Activated CD8-positive, alpha-beta memory T cell treated with anti-CD3 and anti-CD28 coated beads, Interleukin-2, amount 50 U/mL, for 1 hour (primary cell): ENCODE results near the gene DENND1A.
"Not testable (repeated sequence)": the region's sequence is repeated elsewhere in the genome, so short reads cannot be mapped to it uniquely, and the experiment has no call there.

Source experiments
- DNase-seq: peaks from one replicate; pipeline ENCODE4 v3.0.0-alpha.2; 2020; ENCODE audit errors: extremely low read depth

DENND1A gene

DNA sequence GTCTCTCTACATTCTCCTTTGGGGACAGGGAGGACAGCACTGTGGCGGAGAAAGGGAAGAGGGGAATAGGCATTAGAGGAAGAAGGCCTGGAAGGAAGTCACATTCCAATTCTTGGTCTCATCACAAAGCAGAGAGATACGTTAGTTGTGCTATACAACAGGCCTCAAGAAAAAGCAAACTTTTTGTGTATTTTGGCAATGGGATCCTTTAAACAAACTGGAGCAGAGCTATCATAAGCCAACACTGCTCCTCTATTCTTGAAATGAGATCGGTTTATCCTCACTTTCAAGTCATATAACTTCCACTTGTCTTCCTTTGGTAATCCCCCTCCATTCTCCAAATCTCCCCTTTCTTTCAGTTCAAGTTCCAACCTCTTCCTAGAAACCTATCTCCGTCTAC is 6.5 kb downstream of the DENND1A start:
- no peak for DNase-seq

DNA sequence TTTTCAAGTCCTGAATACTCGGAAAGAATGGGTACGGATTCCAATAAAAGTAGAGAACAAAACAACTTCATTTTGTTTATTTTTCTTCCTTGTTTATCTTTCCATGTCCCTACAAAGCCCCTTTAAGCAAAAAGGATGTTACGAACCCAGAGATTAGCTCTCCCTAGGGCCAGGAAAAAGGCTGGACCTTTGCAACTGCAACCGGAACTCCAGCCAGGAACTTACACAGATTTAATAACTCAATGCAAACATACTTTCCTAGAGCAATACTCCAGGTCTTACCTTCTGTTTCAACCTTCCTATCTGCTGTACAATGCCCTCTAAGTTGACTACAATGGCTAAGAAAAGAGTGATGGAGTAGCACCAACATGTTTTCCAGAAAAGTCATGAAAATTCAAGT is 7.0 kb downstream of the DENND1A start:
- no peak for DNase-seq

DNA sequence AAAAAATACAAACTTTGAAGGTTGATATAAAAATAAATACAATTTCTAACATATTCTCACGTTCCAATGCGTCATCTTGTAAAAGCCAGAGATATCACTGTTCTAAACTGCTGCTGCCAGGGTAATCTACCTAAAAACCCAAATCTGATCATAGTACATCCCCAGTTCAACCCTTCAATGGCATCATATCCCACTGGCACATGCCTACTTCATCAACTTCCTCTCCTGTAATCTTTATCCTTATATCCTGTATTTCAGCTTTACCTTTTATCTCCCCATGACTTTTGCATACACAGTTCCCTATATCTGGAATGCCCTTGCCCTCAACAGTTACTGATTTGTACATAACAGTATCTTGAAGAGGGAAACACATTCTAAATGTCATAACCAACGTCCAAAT is 7.5 kb downstream of the DENND1A start:
- DNase-seq, result no peak

DNA sequence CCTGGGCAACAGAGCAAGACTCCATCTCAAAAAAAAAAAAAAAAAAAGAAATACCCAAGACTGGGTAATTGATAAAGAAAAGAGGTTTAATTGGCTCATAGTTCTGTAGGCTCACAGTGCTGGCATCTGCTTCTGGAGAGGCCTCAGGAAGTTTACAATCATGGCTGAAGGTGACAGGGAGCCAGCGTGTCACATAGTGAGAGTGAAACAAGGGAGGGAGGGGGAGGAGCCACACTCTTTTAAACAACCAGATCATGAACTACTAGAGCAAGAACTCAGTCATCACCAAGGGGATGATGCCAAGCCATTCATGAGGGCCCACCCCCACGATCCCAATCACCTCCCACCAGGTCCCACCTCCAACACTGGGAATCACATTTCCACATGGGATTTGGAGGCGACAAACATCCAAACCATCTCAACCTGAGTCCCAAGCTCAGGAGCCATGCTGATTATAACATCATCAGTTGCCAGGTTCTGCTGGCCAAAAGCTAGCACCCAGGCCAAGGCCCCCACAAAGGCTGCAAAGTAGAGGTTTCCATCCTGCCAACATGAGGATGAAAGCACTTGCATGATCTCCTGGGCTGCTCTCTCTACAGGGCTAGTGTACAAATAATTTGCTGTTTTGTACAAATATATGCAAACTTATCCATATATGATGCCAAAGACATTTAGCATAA is 15.3 kb downstream of the DENND1A start:
- DNase-seq, result no peak

DNA sequence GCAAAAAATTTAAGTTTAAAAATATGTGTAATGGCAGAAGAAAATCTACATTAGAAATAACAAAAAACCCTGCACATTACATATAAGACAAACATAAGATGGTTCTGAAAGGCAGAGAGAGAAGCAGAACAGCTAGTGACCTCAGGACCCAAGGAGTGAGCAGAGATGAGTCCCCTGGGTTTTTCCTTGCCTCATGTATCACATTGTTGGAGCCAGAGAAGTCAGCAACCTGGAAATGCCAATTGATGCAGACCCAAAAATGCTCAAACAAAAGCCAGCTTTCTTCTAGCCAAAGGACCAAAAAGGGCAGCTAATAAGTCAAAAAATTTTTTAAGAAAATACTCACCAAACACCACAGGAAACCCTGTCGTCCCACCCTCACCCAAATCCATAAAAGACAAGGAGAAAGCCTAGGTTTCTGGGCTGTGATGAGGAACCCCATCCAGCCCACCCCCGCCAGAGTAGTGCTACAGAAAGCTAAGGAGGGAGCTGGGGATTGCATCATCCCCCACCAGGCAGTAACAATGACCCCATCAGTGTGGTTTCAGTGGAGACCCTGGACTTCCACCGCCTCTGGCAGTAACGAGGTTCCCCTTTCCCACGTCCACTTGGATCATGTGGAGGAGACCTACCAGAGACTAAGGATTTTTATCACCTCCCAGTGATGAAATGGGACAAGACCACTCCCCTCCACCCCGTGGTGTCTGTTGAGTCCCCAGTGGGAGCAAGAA is 17.6 kb downstream of the DENND1A start:
- no peak for DNase-seq

DNA sequence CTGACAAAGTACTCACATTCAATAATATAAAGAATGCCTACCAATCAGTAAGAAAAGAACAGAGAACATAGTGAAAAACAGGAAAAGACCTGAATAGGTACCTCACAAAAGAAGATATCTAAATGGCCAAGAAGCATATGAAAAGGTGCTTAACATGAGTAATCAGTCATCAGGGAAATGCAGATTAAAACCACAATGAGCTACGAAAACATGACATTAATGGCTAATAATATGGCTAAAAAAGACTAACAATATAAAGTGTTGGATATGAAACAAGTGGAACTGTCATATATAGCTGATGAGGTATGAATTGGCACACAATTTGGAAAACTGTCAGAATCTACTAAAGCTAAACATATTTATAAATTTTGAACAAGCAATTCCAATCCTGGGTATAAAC is 18.9 kb downstream of the DENND1A start:
- DNase-seq, result no peak

DNA sequence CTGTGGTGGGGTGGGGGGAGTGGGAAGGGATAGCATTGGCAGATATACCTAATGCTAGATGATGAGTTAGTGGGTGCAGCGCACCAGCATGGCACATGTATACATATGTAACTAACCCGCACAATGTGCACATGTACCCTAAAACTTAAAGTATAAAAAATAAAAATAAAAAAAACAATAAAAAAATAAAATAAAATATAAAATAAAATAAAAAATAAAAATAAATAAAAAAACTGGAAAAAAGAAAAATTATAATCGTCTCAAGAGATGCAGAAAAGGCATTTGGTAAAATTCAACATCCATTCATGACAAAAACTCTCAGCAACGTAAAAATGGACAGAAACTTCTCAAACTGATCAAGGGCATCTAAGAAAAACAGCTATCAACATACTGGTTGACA is 20.7 kb downstream of the DENND1A start:
- DNase-seq, result not testable (repeated sequence)

DNA sequence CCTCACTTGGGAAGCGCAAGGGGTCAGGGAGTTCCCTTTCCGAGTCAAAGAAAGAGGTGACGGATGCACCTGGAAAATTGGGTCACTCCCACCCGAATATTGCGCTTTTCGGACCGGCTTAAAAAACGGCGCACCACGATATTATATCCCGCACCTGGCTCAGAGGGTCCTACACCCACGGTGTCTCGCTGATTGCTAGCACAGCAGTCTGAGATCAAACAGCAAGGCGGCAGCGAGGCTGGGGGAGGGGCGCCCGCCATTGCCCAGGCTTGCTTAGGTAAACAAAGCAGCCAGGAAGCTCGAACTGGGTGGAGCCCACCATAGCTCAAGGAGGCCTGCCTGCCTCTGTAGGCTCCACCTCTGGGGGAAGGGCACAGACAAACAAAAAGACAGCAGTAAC is 26.4 kb downstream of the DENND1A start:
- not testable (repeated sequence) for DNase-seq

DNA sequence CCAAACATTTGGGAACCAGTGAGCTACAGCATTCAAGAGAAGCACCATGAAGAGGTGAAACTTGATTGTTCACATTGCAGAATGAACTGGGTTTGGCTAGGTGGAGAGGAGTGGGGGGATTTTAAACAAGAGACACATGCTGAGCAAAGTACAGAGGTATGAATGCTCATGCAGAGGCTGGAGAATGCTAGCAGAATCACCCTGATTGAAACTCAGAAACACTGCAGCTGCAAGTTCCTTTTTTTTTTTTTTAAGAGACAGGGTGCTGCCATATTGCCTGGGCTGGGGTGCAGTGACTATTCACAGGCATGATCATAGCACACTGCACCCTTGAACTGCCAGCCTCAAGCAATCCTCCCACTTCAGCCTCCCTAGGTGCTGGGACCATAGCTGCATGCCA is 35.1 kb downstream of the DENND1A start:
- no peak for DNase-seq

DNA sequence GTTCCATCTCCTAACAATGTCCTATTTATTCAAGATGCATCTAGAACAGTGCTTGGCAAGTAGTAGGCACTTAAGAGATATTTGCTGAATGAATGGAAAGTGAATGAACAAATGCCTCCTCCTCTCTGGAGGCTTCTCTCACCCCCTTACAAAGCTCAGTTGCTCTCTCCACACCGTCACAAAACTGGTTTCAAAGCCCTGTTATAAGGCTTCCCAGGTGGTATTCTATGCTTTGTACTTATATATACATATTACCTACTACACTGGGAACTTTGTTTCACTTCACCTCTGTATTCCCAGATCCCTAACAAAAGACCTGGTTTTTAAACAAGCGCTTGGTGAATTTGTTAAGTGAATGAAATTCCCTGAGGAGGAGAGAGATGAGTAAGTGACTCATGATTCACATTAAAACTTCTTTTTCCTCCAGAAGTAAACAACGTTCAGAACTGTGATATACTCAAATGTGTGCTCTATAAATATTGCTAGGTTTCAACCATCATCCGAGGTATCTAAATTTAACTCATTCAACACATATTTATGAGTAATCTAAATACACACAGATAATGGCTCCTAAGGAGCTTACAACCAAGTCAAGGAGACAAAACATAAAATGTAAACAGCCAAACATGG is 36.0 kb downstream of the DENND1A start:
- DNase-seq, result no peak

DNA sequence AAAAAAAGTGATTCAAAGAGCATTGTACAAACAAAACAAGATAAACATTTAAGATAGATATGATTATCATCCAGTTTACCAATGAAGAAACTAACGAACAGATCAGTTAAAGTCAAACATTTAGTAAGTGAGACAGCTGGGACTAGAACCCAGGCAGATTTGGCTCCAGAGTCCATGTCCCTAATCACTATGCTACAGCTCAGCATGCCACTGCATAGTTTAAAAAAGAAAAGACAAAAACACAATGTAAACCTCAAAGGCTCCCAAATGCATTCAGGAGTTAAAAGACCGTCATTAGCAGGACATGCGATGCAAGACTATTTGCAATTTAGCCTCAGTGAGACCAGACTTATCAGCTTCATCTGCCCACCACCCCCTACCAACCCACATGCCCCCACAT is 36.8 kb downstream of the DENND1A start:
- DNase-seq, result no peak

DNA sequence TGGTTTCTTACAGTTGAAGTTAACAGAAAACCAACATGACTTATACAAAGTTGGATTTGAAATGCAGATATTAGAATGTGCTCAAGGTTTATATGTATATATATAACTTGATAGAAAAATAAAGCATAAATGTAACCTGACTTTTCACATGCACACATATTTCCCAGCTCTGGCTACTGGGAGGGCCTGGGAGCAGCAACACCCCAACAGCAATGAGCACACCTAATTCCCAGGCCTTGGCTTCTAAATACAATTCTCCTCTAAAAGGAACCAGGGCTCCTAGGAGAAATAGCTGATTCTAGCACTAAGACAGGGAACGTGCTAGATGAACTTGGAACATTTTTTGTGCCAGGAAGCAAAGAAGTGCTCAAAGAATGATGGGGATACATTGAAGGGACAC is 42.1 kb downstream of the DENND1A start:
- DNase-seq, result no peak

DNA sequence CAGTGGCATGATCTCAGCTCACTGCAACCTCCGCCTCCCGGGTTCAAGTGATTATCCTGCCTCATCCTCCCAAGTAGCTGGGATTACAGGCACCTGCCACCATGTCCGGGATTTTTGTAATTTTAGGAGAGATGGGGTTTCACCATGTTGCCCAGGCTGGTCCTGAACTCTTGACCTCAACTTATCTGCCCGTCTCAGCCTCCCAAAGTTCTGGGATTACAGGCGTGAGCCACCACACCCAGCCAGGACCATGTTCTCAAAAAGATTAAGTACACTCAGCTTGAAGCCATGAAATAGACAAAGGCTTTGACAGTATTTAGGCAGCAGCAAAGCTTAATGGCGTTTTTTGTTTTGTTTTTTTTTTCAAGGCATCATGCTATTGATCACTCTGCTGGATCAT is 44.1 kb downstream of the DENND1A start:
- DNase-seq, result not testable (repeated sequence)

DNA sequence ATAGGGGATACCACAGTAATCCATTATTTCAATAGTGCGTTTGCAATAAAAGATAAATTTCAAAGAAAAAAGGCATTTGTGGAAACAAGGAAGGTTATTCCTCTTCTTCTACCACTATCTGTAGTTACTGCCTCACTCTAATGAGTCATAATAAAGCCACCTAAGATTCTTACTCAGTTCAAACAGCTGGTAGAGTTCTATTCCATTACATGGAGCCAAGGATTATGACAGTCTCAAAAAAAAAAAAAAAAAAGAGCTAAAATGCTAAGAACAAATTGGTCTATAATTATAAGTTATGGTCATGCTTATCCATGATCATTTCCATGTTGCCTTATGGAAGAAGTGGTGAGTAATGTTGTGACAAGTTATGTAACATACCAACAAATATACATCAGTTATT is 46.3 kb downstream of the DENND1A start:
- DNase-seq, result no peak

DNA sequence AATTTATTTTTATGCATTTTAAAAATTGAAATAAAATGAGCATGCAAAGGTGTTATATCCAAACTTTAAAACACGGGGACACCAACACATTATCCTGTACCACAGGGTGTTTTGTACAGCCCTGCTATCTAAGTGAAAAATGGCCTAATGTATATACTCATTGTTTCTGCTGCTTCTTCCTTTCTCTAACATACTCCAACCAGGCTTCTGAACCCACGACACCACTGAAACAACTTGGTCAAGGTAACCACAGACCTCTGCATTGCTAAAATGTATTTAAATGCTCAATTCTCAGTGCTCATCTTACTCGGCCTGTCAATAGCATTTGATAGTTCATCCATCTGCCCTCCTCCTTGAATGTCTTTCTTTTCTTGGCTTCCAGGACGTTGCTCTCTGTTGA is 48.3 kb downstream of the DENND1A start:
- DNase-seq, result no peak

DNA sequence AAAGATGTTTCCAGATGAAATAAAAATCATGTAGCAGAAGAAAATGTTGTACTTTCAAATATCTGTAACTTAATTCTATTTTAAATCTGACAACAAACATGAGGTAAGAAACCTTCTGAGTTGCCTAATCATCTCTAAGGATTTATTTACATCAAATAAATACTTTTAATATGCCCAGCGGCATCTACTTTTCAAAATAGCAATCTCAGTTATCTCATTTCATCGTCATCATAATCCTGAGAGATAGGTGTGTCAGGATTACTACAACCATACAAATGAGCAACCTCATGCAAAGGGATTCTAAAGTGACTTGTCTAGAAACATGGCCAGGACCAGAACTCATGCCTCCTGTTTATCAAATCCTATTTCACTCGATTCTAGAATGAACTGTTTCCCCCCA is 49.5 kb downstream of the DENND1A start:
- DNase-seq, result no peak

DNA sequence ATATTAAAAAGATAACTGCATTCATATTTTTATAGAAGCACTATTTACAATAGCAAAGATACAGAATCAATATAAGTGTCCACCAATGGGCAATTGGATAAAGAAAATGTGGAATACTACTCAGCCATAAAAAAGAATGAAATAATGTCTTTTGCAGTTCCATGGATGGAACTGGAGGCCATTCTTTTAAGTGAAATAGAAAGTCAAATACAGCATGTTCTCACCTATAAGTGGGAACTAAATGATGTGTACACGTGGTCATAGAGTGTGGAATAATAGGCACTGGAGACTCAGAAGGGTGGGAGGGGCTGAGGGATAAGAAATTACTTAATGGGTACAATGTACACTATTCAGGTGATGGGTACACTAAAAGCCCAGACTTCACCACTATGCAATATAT is 53.2 kb downstream of the DENND1A start:
- DNase-seq, result no peak

DNA sequence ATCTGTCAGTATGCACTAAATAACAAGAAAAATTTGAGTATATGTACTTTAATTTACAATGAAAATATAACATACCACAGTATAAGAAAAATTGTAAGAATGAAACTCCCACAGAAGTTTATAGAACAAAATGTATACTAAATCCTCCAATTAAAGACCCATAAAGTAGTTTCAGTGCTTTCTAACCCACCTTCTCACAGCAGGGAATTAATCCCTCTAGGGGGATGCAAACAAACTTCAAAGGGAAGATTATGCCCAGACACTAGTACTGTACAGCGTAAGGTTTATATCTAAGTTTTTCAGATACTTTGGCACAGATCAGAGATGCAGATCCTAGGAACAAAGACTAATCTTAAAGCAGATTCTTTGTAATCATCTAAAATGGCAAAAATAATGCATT is 57.2 kb downstream of the DENND1A start:
- no peak for DNase-seq

DNA sequence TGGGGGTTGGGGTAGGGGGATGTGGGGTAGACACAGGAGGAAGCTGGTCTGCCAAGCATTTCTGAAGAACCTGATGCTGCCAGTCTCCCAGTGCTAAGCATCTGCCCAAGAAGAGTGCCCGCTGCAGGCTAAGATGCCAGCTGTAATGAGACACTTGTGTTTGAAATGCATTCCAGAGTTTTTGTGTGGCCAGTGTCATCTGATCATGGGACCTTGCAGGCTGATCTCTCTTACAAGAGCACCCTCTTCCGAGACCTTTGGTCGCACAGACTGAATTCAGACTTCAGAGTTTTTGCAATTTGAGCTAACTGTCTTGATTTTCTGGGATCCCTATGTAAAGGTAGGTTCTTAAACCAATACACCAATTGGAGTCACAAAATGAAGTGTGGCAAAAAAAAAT is 58.1 kb downstream of the DENND1A start:
- no peak for DNase-seq

DNA sequence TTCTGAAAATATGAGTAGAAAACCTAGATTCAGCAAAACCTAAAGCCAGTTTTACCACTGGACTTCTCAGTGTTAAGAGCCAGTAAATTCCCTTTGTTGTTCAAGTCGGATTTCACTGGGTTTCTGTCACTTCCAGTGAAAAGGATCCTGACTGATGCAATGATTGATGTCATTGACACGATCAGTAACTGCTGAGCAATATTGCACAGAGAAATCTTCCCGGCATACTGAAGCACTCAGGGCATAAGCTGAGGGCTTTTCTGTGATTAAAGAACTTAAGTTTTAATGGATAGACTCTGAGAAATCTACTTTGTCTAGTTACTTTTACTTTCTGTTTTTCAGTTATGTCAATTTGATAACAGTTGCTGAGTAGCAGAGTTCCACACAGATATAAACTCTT is 61.9 kb downstream of the DENND1A start:
- DNase-seq, result no peak

DNA sequence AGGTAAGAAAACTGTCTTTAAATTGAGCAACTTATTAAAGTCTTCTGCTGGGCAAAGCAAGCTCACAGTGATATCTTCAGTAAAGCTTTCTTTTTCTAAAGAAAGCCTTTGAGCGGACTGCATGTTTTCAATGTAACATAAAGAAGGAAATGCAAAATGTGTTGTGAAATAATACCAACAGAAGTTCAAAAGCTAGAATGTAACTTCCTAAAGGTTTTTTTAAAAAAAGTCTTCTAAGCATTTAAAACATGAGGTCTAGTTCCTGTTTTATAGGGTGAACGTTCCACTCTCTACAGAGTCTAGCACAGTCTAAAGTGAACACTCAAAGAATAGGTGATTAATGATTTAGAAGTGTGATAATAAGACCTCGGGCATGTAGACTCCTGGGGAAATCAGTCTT is 62.9 kb downstream of the DENND1A start:
- no peak for DNase-seq

DNA sequence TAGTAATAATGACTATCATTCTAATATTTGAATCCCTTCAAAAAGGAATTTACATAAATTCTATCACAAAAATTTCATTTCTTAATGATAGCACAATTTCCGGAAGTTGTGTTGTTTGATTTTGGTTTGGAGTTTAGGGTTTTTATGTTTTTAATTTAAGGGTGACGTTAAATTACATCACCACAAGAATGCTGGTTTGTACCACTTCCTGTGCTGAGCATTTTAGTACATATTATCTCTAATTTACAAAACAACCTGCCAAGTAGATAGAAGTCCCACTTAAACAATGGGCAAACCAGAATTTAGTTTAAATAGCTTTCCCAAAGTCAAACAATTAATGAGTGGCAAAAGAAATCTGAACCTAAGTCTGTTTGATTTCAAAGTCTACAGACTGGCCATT is 63.4 kb downstream of the DENND1A start:
- no peak for DNase-seq
